Activated T-cell treated with anti-CD3 and anti-CD28 coated beads for 48 hours (primary cell): ENCODE results near the gene TUBB4A.
"Not testable (repeated sequence)": the region's sequence is repeated elsewhere in the genome, so short reads cannot be mapped to it uniquely, and the experiment has no call there.

Experiments
- DNase-seq: peaks from one replicate; pipeline ENCODE4 v3.0.0-alpha.2; 2020; ENCODE audit warnings: low read depth

The TUBB4A gene

GRCh38 chr19:6501740-6502648 is at the start of gene TUBB4A:
TUBB4A (minus strand) TSS chr19:6502309; CDS start chr19:6502212, 97 bp downstream.
- peak; percentile 47 for DNase-seq

GRCh38 chr19:6551091-6551490 is 49.0 kb upstream of the TUBB4A start:
- no peak for DNase-seq

GRCh38 chr19:6550679-6551078 is 48.6 kb upstream of the TUBB4A start:
- not testable (repeated sequence) for DNase-seq

GRCh38 chr19:6543866-6544347 is 41.8 kb upstream of the TUBB4A start:
- no peak for DNase-seq

GRCh38 chr19:6540918-6541689 is 39.0 kb upstream of the TUBB4A start:
- no peak for DNase-seq

GRCh38 chr19:6539514-6539913 is 37.4 kb upstream of the TUBB4A start:
- no peak for DNase-seq

- DNase-seq, result no peak
Measured at GRCh38 chr19:6535558-6536137, 33.5 kb upstream of the TUBB4A start.

- DNase-seq, result no peak
Measured at GRCh38 chr19:6534451-6535093, 32.5 kb upstream of the TUBB4A start.

GRCh38 chr19:6533746-6534418 is 31.8 kb upstream of the TUBB4A start:
- no peak for DNase-seq

- no peak for DNase-seq
Measured at GRCh38 chr19:6533000-6533328, 30.9 kb upstream of the TUBB4A start.

GRCh38 chr19:6532244-6532999 is 30.3 kb upstream of the TUBB4A start:
- no peak for DNase-seq

GRCh38 chr19:6531956-6532243 is 29.8 kb upstream of the TUBB4A start:
- no peak for DNase-seq

GRCh38 chr19:6531163-6531955 is 29.2 kb upstream of the TUBB4A start:
- no peak for DNase-seq

- DNase-seq, result peak; percentile 80
Measured at GRCh38 chr19:6530386-6531162, 28.5 kb upstream of the TUBB4A start, which contains the start of gene TNFSF9. TNFSF9 (plus strand) TSS chr19:6531026; CDS start chr19:6531037, 11 bp downstream.

GRCh38 chr19:6529937-6530385 is 27.9 kb upstream of the TUBB4A start:
- DNase-seq, result no peak

GRCh38 chr19:6529351-6529750 is 27.2 kb upstream of the TUBB4A start:
- DNase-seq, result no peak

GRCh38 chr19:6528544-6529121 is 26.5 kb upstream of the TUBB4A start:
- DNase-seq, result no peak

- DNase-seq, result no peak
Measured at GRCh38 chr19:6527893-6528543, 25.9 kb upstream of the TUBB4A start.
